OCI-LY3 (cell line): ENCODE data around the gene STK33.

Experiments used
- EZH2phosphoT487 ChIP-seq: fragments of 200-600 bp; shearing (Covaris generic); IDR thresholded peaks from 2 replicates; pipeline ENCODE4 v1.6.1; 2018; ENCODE audit warnings: antibody characterized with exemption, mixed run types, low read depth
- TF ChIP-seq, protein P1 (sequence below): fragments of 200-600, 300-600 bp; sonication (generic); IDR thresholded peaks from 2 replicates; pipeline ENCODE4 v1.5.1; 2014; ENCODE audit warnings: antibody characterized with exemption, low read length, low read depth

DNA sequence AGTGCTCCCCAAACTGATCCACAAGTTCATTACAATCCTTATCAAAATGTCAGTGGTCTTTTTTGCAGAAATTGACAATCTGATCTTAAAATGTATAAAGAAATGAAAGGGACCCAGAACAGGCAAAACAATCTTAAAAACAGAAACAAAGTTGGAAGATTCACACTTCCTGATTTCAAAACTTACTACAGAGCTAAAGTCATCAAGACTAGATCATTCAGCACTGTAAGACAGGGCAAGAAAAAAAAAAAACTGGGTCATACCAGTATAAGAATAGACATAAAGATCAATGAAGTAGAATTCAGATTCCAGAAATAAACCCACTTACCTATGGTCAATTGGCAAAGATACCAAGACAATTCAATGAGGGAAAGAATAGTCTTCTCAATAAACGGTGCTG is 4.5 kb upstream of the STK33 start:
- no peak for TF ChIP-seq EZH2phosphoT487
- TF ChIP-seq, protein P1, sequence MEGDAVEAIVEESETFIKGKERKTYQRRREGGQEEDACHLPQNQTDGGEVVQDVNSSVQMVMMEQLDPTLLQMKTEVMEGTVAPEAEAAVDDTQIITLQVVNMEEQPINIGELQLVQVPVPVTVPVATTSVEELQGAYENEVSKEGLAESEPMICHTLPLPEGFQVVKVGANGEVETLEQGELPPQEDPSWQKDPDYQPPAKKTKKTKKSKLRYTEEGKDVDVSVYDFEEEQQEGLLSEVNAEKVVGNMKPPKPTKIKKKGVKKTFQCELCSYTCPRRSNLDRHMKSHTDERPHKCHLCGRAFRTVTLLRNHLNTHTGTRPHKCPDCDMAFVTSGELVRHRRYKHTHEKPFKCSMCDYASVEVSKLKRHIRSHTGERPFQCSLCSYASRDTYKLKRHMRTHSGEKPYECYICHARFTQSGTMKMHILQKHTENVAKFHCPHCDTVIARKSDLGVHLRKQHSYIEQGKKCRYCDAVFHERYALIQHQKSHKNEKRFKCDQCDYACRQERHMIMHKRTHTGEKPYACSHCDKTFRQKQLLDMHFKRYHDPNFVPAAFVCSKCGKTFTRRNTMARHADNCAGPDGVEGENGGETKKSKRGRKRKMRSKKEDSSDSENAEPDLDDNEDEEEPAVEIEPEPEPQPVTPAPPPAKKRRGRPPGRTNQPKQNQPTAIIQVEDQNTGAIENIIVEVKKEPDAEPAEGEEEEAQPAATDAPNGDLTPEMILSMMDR, result no peak
